Skeletal muscle cell (primary cell): Measurements from ENCODE around the gene CYP2F1.
"Not testable (repeated sequence)": the region's sequence is repeated elsewhere in the genome, so short reads cannot be mapped to it uniquely, and the experiment has no call there.

Experiments used
- DNase-seq: peaks from one replicate; pipeline ENCODE4 v3.0.0-alpha.2; 2010; ENCODE audit warnings: low read depth
- H3K4me3 ChIP-seq: 2 replicates; pipeline ENCODE4 v1.5.1; 2011; ENCODE audit warnings: low read depth, mild to moderate bottlenecking, control low read depth, low read length, moderate library complexity

CYP2F1 gene, protein sequence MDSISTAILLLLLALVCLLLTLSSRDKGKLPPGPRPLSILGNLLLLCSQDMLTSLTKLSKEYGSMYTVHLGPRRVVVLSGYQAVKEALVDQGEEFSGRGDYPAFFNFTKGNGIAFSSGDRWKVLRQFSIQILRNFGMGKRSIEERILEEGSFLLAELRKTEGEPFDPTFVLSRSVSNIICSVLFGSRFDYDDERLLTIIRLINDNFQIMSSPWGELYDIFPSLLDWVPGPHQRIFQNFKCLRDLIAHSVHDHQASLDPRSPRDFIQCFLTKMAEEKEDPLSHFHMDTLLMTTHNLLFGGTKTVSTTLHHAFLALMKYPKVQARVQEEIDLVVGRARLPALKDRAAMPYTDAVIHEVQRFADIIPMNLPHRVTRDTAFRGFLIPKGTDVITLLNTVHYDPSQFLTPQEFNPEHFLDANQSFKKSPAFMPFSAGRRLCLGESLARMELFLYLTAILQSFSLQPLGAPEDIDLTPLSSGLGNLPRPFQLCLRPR

DNA sequence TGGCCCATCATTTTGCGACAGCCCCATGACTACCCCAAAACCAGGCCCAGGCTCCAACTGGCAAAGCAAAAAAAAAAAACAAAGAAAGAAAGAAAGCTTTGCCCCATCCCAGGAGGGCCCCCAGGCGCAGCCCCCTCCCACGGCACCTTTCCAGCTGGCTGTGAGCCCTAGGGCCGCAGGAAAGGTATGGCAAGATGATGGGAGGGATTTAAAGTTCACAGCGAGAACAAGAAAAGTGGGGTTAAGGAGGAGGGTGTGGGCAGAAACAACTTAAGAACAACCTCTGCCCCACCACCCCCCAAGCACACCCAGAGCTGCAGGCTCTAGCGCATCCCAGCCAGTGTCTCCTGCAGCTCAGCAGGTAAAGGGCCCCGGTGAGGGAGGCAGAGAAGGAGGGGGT, at the start of gene CYP2F1:
CYP2F1 (plus strand) TSS at position 301 of the 400 bp plus-strand sequence. CDS start 1,757 bp downstream, outside the sequence.
- no peak for DNase-seq
- H3K4me3 ChIP-seq: no peak within 1 kb of the TSS

DNA sequence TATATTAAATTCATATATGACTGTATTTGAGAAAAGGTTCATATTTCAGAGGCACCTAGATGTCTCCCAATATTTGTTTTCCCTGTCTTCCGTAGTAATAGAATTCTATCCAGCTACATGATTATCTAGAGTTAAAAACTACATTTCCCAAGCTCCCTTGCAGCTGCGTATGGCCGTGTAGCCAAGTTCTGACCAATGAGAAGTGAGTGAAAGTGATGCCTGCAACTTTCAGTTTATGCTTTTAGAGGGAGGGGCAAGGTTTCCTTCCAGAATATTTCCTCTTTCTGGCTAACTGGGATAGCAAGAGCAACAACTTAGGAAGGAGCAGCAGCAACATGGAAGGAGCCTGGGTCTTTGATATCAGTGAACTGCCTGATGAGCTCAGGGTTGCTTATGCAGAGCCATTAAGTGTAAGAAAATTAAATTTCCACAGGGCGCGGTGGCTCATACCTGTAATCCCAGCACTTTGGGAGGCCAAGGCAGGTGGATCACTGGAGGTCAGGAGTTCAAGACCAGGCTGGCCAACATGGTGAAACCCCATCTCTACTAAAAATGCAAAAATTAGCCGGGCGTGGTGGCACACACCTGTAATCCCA, 49.2 kb upstream of the CYP2F1 start:
- H3K4me3 ChIP-seq: no peak overlapping the region
- DNase-seq: no peak

DNA sequence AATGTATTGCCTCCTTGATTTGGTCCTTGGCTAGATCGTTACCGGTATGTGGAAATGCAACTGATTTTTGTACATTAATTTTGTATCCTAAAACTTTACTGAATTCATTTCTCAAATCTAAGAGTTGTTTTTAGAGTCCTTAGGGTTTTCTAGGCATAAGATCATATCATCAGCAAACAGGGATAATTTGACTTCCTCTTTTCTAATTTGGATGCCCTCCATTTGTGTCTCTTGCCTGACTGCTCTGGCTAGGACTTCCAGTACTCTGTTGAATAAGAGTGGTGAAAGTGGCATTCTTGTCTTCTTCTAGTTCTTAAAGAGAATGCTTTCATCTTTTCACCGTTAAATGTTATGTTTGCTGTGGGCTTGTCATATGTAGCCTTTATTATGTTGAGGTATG, 37.9 kb upstream of the CYP2F1 start:
- H3K4me3 ChIP-seq: no peak overlapping the region
- DNase-seq: no peak

DNA sequence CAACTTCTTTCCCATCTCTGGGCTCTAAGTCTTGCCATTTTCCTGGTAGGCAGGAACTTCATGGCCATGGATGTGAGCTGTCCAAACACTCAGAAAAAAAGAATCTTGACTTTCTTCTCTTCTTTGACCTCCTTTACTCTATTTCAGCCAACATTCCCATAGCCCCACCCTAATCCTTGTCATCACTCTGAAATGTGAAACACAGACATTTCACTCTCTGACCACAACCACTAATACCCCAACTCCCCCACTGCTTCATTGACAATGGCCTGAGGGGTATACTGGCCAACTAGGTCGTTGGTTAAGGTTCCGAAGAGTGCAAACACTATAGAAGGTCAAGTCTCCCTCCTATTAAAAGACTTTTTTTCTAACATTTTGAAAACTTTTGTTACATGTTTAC, 30.7 kb upstream of the CYP2F1 start:
- no peak for DNase-seq
- H3K4me3 ChIP-seq: no peak overlapping the region

DNA sequence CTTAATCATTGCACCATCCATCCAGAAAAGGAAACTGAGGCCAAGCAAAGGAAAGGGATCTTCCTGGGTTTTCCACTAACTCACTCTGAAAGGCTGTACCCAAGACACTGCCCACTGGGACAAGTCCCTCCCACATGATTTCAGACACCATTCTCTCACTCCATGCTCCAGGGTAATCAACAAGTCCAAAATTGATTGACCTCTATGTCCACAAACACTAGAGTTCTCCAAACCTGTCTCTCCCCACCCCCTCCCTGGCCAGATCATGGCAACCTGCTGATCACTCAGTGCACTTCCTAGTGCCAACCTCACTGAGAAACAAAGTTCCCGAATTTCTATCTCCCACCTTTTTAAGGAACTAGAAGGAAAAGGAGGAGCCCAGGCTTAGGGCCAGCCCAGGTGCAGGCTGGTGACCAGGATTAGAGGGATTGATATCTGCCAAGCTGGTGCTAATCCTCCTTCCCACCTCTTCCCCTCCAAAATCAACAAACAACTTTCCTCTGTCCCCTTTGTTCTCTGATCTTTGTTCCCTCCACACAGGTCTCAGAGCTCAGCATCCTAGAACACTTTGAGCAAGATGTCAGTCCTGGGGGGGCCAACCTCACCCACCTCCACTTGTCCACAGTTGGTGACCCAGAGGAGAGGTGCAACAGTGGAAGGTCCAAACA, 28.4 kb upstream of the CYP2F1 start:
- H3K4me3 ChIP-seq: no peak overlapping the region
- DNase-seq: no peak

DNA sequence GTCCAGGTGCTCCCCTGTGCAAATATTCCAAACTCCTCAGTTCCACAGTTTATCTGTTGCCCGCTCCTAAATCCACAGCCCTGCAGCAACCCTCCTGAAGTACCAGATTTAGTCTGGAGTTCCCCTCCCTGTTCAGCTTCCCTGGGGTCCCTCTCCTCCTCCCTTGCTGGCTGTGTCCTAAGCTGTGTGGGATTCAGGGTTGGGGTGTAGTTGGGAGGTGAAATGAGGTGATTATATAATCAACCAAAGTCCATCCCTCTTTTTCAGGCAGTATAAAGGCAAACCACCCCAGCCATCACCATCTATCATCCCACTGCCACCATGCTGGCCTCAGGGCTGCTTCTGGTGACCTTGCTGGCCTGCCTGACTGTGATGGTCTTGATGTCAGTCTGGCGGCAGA, 26.1 kb upstream of the CYP2F1 start, which contains the start of gene CYP2A13:
CYP2A13 (plus strand) TSS at position 301 of the 400 bp plus-strand sequence; CDS start at position 322, 21 bp downstream.
- no peak for DNase-seq

DNA sequence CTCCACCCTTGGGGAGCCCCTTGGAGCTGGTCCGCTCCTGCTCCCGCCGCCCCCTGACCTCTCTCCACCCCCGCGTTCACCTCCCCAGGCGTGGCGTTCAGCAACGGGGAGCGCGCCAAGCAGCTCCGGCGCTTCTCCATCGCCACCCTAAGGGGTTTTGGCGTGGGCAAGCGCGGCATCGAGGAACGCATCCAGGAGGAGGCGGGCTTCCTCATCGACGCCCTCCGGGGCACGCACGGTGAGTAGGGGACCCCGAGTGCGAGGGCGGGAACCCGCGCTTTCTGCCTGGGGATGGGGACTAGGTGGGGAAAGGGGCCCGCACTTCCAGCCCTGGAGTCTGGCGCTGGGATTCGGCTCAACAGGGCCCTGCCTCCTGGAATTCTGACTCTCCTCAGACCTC, 24.3 kb upstream of the CYP2F1 start:
- H3K4me3 ChIP-seq: no peak overlapping the region
- DNase-seq: no peak

More for the DNA sequence above, 26.1 kb upstream of the CYP2F1 start, which contains the start of gene CYP2A13:
- H3K4me3 ChIP-seq: no peak within 1 kb of the TSS

DNA sequence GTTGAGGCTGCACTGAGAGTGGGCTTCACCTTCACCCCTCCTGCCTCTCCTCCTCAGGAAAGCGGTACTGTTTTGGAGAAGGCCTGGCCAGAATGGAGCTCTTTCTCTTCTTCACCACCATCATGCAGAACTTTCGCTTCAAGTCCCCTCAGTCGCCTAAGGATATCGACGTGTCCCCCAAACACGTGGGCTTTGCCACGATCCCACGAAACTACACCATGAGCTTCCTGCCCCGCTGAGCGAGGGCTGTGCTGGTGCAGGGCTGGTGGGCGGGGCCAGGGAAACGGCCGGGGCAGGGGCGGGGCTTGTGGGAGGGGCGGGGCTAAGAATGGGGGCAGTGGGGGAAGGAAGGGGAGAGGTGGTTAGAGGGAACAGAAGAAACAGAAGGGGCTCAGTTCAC, 18.5 kb upstream of the CYP2F1 start:
- no peak for DNase-seq
- H3K4me3 ChIP-seq: no peak overlapping the region

DNA sequence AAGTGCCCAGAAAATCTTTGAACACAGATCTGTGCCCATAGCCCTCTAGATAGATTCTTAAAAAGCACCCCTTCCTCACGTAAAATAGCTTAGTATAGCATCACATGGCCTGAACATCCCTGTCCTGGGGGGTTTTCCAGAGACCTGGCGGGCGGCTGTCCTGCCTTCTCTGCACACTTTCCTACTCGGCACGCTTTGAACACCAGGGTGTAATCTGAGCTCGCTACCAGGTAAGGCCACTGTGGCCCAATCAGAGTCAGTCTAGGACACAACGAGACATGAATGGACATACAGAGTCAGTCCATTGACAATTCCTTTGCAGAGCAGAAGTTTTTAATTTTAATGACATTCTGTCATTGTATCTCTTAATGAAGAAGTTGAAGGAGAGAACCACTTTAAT, 17.9 kb upstream of the CYP2F1 start:
- DNase-seq: no peak
- no peak overlapping the region for H3K4me3 ChIP-seq

DNA sequence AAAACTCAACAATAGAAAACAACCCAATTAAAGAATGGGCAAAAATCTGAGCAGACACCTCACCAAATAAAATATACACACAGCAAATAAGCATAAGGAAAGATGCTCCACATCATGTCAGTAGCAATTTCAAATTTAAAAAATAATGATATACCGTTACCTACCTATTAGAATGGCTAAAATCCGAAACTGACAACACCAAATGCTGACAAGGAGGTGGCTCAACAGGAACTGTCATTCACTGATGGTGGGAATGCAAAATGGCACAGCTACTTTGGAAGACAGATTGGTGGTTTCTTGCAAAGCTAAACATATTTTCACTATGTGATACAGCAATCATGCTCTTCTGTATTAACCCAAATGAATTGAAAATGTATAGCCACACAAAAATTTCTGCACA, 16.9 kb upstream of the CYP2F1 start:
- no peak for DNase-seq
- no peak overlapping the region for H3K4me3 ChIP-seq

DNA sequence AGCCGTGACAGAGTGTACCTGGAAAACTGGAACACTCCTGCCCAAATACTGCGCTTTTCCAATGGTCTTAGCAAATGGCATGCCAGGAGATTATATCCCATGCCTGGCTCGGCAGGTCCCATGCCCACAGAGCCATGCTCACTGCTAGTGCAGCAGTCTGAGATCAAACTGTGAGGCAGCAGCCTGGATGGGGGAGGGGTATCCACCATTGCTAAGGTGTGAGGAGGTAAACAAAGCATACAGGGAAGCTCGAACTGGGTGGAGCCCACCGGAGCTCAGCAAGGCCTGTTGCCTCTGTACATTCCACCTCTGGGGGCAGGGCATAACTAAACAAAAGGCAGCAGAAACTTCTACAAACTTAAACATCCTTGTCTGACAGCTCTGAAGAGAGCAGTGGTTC, 15.5 kb upstream of the CYP2F1 start:
- H3K4me3 ChIP-seq: no peak overlapping the region
- no peak for DNase-seq

DNA sequence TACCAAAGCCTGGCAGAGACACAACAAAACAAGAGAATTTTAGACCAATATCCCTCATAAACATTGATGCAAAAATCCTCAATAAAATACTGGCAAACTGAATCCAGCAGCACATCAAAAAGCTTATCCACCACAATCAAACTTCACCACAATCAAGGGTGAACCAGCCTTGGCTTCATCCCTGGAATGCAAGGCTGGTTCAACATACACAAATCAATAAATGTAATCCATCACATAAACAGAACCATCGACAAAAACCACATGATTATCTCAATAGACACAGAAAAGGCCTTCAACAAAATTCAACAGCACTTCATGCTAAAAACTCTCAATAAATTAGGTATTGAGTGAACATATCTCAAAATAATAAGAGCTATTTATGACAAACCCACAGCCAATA, 12.0 kb upstream of the CYP2F1 start:
- H3K4me3 ChIP-seq, DNase-seq: not testable (repeated sequence)

DNA sequence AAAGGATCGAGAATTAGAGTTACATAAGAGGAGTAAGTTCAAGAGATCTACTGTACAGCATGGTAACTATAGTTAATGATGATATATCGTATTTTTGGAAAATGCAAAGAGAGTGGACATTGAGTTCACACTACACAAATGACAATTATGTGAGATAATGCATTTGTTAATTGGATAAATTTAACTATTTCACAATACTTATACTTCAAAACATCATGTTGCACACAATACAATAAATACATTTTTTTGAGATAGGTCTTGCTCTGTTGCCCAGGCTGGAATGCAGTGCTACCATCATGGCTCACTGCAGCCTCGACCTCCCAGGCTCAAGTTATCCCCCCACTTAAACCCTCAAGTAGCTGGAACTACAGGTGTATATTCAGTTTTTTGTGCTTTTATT, 8.1 kb upstream of the CYP2F1 start:
- no peak overlapping the region for H3K4me3 ChIP-seq
- no peak for DNase-seq

DNA sequence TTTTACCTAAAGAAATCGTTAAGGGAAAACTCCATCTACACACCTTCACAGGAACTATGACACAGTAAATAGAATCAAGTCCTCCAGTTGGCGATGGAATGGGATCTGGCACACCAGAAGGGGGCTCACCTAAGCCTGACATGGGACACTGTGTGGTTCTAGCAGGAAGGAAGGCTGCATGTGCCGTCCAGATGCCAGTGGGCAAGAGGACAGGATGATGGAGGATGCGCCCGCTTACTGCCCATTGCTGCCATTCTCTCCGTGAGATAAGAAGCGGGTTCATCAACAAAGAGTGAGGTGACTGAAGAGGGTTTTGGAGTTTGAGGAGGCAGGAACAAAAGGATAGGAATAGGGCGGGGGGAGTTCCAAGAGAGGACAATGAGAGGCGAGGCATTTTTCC, 2.9 kb upstream of the CYP2F1 start:
- no peak overlapping the region for H3K4me3 ChIP-seq
- no peak for DNase-seq

DNA sequence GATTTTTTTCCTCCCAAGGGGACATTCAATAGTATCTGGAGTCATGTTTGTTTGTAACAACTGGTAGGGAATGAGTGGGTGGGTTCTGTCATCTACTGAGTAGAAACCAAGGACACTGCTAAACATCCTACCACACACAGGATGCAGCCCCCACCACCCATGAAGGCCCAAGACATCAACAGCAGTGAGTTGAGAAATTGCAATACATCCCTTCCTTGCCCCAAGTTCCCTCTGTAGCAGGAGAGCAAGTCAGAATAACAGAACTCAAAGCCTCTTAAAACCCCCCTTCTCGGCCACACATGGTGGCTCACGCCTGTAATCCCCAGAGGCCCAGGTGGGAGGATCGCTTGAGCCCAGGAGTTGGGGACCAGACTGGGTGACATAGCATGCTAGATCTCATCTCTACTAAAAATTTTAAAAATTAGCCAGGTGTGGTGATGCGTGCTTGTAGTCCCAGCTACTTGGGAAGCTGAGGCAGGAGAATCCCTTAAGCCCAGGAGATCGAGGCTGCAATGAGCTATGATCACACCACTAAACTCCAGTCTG, 2.4 kb upstream of the CYP2F1 start:
- H3K4me3 ChIP-seq: no peak overlapping the region
- no peak for DNase-seq

DNA sequence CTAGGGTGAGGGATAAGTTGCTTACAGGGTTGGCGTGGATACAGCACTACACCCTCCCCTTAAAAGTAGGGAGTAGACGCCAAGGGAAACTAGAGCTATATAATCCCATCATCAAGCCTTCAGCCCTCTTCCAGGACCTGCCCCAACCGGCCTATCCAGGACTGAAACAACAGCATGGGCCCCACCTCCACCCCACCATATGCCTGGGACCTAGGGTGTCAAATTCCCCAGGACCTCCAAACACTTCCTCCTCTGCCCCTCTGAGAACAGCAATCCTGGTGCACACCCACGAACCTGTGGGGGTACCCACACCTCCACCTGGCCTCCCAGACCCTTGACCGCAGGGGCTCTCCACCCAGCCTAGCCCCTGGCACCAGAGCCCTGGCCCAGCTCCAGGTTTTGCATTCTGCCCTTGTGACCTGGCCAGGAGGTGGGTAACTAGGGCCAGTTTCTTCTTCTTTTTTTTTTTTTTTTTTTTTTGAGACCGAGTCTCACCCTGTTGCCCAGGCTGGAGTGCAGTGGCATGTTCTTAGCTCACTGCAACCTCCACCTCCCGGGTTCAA, 1.4 kb upstream of the CYP2F1 start:
- no peak overlapping the region for H3K4me3 ChIP-seq
- no peak for DNase-seq

DNA sequence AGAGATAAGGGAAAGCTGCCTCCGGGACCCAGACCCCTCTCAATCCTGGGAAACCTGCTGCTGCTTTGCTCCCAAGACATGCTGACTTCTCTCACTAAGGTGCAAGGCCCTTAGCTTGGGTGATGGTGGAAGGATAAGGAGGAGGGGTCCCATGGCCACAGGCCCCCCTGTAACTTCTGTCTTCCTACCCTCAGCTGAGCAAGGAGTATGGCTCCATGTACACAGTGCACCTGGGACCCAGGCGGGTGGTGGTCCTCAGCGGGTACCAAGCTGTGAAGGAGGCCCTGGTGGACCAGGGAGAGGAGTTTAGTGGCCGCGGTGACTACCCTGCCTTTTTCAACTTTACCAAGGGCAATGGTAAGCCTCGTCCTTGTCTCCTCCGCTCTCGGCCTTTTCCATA, 2.0 kb downstream of the CYP2F1 start:
- H3K4me3 ChIP-seq: no peak overlapping the region

DNA sequence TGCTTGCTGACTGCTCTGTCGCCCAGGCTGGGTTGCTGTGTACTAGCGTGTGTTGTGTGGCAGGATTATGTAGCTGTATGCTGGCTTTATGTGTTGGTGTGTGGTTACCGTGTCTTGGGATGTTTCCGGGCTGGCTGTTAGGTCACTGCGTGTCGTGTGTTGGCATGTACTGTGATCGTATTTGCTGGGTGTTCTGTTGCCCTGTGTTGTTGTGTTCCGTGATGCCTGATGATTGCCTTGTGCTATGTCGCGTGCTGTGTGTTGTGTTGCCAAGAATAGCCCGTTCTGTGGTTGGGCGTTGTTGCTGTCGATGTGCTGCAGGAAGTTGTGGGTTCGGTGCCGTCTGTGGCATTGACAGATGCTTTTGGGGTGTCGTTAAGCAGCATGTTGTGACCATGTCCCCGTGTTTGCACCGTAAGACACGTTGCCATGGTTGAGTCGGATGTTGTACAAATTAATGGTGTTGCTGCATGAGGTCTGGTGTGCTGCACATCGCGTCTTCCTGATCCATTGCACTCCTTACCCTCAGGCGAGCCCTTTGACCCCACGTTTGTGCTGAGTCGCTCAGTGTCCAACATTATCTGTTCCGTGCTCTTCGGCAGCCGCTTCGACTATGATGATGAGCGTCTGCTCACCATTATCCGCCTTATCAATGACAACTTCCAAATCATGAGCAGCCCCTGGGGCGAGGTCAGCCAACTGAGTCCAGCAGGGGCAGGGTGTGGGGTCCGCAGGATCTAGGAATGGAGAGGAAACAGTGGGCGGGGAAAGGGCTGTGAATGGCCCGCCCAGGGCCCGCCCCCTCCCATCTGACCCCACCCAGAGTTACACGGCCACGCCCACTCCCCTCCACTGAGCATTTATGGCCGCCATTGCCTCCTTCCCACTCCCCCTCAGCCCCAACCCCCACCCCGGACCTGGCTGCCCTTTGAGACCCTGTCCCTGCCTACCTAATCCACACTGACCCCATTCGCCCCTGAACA, 7.0 kb downstream of the CYP2F1 start:
- DNase-seq, H3K4me3 ChIP-seq: not testable (repeated sequence)

More for the DNA sequence above, 2.0 kb downstream of the CYP2F1 start:
- no peak for DNase-seq

DNA sequence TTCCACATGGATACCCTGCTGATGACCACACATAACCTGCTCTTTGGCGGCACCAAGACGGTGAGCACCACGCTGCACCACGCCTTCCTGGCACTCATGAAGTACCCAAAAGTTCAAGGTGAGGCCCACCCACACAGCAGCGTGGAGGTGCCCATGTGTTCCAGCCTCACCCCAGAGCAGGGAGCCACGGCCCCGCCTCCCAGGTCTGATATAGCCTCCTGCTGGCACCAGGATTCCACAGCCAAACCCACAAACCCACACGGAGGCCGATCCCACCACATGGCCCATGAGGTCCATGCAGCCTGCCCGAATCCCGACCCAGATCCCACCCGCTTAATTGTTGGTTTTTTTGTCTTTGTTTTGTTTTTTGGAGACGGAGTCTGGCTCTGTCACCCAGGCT, 8.6 kb downstream of the CYP2F1 start:
- DNase-seq, H3K4me3 ChIP-seq: not testable (repeated sequence)
